ENCODE measurements around the gene FAM227A.

DNA sequence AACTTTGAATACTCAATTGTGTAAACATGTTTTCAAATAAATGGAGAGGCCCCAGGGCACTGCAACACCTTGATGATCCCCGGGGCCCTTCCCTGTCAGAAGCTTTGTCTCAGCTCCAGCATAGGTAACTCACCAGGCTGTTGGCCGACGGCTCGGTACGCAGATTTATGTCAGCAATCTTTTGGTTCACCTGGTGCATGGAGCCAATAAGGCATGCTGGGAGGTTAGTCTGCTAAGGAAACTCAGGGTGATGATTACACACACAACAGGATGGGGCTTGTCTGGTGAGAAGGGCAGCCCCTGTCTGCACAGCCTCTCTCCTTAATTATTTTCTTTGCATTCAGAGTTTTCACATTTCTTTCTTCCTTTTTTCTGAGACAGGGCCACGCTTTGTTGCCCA lies 10.8 kb downstream of the FAM227A start:
- TF ChIP-seq CTCF (conservative IDR thresholded peaks at IDR 0.05) (no peak), ZFX (IDR thresholded peaks at IDR 0.05) (no peak)

Data from C4-2B (cell line).